Pancreas (tissue), 10 donors: ENCODE results near the gene GRIA3. TPM values are rescaled to one million over a fixed set of nuclear protein-coding genes. Genes with fewer than 3 reads are reported as not detected.

Source experiments
- ATAC-seq, 4 donors: fragments of 200-7000 bp; cut with Tn5 transposase; one replicate each; pipeline versions ENCODE4 v1.8.0 to v1.9.1; 2020; ENCODE audit warnings: mild to moderate bottlenecking in 4 of 4, moderate library complexity in 4 of 4
- DNase-seq, 6 donors: peaks; one replicate each; pipeline ENCODE4 v3.0.0-alpha.2; 2020
- FAIRE-seq: peaks from 2 replicates; lab custom pipeline; 2012; peaks lifted over from hg19 to GRCh38; lab: Jason Lieb, UNC
- H3K27ac ChIP-seq, 4 donors: fragments of 200-600 bp; sonication (generic); 1 replicate in 3 of 4; 2 replicates in 1 of 4; pipeline versions ENCODE4 v1.5.0 to v1.8.0; 2020
- H3K27me3 ChIP-seq, 4 donors: fragments of 200-600 bp; one replicate each; pipeline ENCODE4 v1.8.0; 2021
- H3K36me3 ChIP-seq, 3 donors: fragments of 200-600 bp; sonication (generic) in 1 of 3; one replicate each; pipeline versions ENCODE4 v1.5.0 to v1.8.0; 2020 to 2021
- H3K4me1 ChIP-seq, 3 donors: fragments of 200-600 bp; one replicate each; pipeline ENCODE4 v1.8.0; 2021
- H3K4me3 ChIP-seq, 4 donors: fragments of 200-600 bp; sonication (generic) in 2 of 4; one replicate each; pipeline versions ENCODE4 v1.5.0 to v1.8.0; 2020 to 2021
- H3K9me3 ChIP-seq, 4 donors: fragments of 200-600 bp; one replicate each; pipeline ENCODE4 v1.8.0; 2021
- WGBS, 2 donors: extraction: QIAGEN DNeasy Blood & Tissue Kit; methylation state at CpG; one replicate each; pipeline ENCODE4 v1.1.7; 2013; 5-methylcytosine and 5-hydroxymethylcytosine counted together
- intact Hi-C, 3 donors: fragments of 100-400 bp; cut with DNase I; formaldehyde crosslinking; loops; one replicate each; pipeline versions ENCODE4 v1.11.1 to v1.14.2; 2022
- polyA plus RNA-seq, 2 donors: library from polyadenylated mRNA; stranded (reverse); fragments of 200-250 nt; gene quantifications; one replicate each; pipeline ENCODE4 v1.2.3, GENCODE V29; 2013
- total RNA-seq, 6 donors: library from RNA; stranded (reverse); fragmentation: NEBNext Ultra II Directional in 4 of 6; extraction: Animal tissue kit (Norgen Biotek cat#: 25700) in 4 of 6; gene quantifications; one replicate each; pipeline versions ENCODE4 v1.2.1 to v1.2.4, GENCODE V29; 2021 to 2023
- TF ChIP-seq, protein P1 (sequence below), 4 donors: fragments of 200-600 bp; sonication (generic) in 3 of 4; IDR thresholded peaks; one replicate each; pipeline versions ENCODE4 v1.5.0 to v1.8.0; 2021; ENCODE audit warnings: antibody characterized with exemption in 4 of 4
- donor health status: healthy with polysubstance abuse.
- donor health status: DM: no; HTN: no; CAD: no; lungs with moderate emphysema.
- donor health status: DM: no; HTN: no; CAD: no.
- donor health status: control.
- donor health status: control.
- donor health status: Bipolar disorder and iron deficiency.
- donor health status: DM: yes; HTN: yes; CAD: no.
- donor health status: DM: no; HTN: no; CAD: no.
- donor health status: DM: no; HTN: no; CAD: no.
- donor health status: DM: yes; HTN: yes; CAD: no.

GRIA3 gene
- total and polyA plus RNA-seq, 8 donors: 0.28 to 11.8 (median 1.6) TPM

GRCh38 chrX:123189338-123189737 is 5.3 kb downstream of the GRIA3 start:
- peaks cover 0 to 7% (median 0%) of the 10 kb centered on the region in 4 donors for H3K27me3 ChIP-seq
- no peaks in the 10 kb centered on the region for H3K4me1 ChIP-seq
- H3K4me3 ChIP-seq: no peak overlapping the region
- TF ChIP-seq, protein P1, sequence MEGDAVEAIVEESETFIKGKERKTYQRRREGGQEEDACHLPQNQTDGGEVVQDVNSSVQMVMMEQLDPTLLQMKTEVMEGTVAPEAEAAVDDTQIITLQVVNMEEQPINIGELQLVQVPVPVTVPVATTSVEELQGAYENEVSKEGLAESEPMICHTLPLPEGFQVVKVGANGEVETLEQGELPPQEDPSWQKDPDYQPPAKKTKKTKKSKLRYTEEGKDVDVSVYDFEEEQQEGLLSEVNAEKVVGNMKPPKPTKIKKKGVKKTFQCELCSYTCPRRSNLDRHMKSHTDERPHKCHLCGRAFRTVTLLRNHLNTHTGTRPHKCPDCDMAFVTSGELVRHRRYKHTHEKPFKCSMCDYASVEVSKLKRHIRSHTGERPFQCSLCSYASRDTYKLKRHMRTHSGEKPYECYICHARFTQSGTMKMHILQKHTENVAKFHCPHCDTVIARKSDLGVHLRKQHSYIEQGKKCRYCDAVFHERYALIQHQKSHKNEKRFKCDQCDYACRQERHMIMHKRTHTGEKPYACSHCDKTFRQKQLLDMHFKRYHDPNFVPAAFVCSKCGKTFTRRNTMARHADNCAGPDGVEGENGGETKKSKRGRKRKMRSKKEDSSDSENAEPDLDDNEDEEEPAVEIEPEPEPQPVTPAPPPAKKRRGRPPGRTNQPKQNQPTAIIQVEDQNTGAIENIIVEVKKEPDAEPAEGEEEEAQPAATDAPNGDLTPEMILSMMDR (IDR thresholded peaks at IDR 0.05): no peak
- FAIRE-seq: no peak
- no peaks in the 10 kb centered on the region for H3K9me3 ChIP-seq
- ATAC-seq: no peak
- H3K27ac ChIP-seq: no peak overlapping the region
- intact Hi-C loops: no loop called here
- H3K36me3 ChIP-seq: no peaks in the 10 kb centered on the region
- DNase-seq: no peak
- WGBS, 2 donors: 68 to 93% methylated on average over 8 of the region's 8 CpGs

- intact Hi-C loops: no loop called here
- Histone ChIP-seq H3K27me3 (peaks cover 0 to 7% (median 0%) of the 10 kb centered on the region in 4 donors), H3K27ac (no peak overlapping the region), H3K9me3 (no peaks in the 10 kb centered on the region), H3K4me3 (no peak overlapping the region), H3K4me1 (no peaks in the 10 kb centered on the region), H3K36me3 (no peaks in the 10 kb centered on the region)
- ATAC-seq (no peak), DNase-seq (no peak), FAIRE-seq (no peak)
- TF ChIP-seq, protein P1 (IDR thresholded peaks at IDR 0.05): no peak
- WGBS, 2 donors: 72 to 84% methylated on average over 6 of the region's 6 CpGs
Observed at GRCh38 chrX:123190096-123190495, 6.0 kb downstream of the GRIA3 start.

DNA sequence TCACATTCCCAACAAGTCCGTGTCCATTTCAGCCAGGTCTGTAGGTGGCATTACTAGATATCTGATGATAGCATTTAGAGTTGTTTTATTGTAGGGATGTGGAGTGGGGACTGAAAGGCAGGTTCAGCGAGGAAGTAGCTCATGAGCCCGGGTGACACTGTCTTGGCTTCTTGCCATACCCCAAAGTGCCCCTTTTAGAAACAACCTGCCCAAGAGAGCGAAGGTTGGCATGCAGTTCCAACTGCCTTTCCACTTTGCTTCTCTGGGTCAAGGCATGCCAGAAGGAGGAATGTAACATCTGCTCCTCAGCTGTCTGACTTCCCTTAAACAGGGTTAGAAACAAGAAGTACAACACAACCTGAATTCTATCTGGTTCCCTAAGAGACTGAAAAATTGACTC is 9.0 kb downstream of the GRIA3 start:
- TF ChIP-seq, protein P1 (IDR thresholded peaks at IDR 0.05): no peak
- 35 to 41% methylated on average over 4 of the region's 4 CpGs for WGBS, 2 donors
- intact Hi-C loops: no loop called here
- Histone ChIP-seq H3K27me3 (peaks cover 0 to 4% (median 0%) of the 10 kb centered on the region in 4 donors), H3K27ac (no peak overlapping the region), H3K4me1 (no peaks in the 10 kb centered on the region), H3K36me3 (no peaks in the 10 kb centered on the region), H3K4me3 (no peak overlapping the region), H3K9me3 (no peaks in the 10 kb centered on the region)
- no peak for FAIRE-seq
- DNase-seq: no peak
- no peak for ATAC-seq

DNA sequence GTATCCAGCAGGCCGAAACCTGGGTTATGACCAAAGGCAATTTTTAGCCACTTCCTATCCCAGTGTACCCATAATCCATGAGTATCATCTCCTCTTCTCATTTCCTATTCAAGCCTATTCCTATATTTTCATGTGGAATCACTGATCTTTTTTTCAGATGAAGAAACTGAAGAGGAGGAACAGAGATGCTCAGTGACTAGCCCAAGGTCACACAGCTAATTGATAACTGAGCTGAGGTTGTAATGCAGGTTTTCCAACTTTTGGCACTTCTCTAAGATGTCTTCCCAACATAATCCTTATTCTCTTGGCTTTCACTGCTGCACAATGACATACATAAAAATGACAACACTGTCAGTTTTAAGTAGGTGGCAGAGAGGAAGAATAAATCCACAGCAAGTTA is 15.3 kb downstream of the GRIA3 start:
- Histone ChIP-seq H3K27me3 (no peaks in the 10 kb centered on the region), H3K4me1 (no peaks in the 10 kb centered on the region), H3K36me3 (no peaks in the 10 kb centered on the region), H3K4me3 (no peak overlapping the region), H3K9me3 (no peaks in the 10 kb centered on the region), H3K27ac (no peak overlapping the region)
- TF ChIP-seq, protein P1 (IDR thresholded peaks at IDR 0.05): no peak
- 87 to 97% methylated on average over 1 of the region's 1 CpG for WGBS, 2 donors
- no peak for FAIRE-seq
- intact Hi-C loops: no loop called here
- DNase-seq: no peak
- ATAC-seq: no peak

- TF ChIP-seq, protein P1 (IDR thresholded peaks at IDR 0.05): no peak
- intact Hi-C loops: no loop called here
- ATAC-seq (no peak), FAIRE-seq (no peak), DNase-seq (no peak)
- H3K4me3 ChIP-seq: no peak overlapping the region
- H3K4me1 ChIP-seq: no peaks in the 10 kb centered on the region
- 38 to 42% methylated on average over 5 of the region's 5 CpGs for WGBS, 2 donors
- H3K27me3 ChIP-seq: no peaks in the 10 kb centered on the region
- H3K9me3 ChIP-seq: no peaks in the 10 kb centered on the region
- H3K27ac ChIP-seq: no peak overlapping the region
- H3K36me3 ChIP-seq: no peaks in the 10 kb centered on the region
Observed at GRCh38 chrX:123201720-123202119, 17.6 kb downstream of the GRIA3 start.
